SK-N-SH (cell line): Measurements from ENCODE around the gene LRMDA. TPM values are rescaled to one million over a fixed set of nuclear protein-coding genes. Genes with fewer than 3 reads are reported as not detected.

Source experiments
- CHD2 ChIP-seq: fragments of 150-350 bp; IDR thresholded peaks from 2 replicates; pipeline ENCODE4 v1.6.1; 2018; ENCODE audit warnings: low read length; ENCODE audit not compliant: partially characterized antibody
- EP300 ChIP-seq, 2 experiments: IDR thresholded peaks; 2 replicates each; pipeline versions ENCODE4 v1.4.0 to v1.6.1; 2012; ENCODE audit warnings: borderline replicate concordance in 1 of 2, low read depth in 1 of 2, low read length in 1 of 2
- EZH2phosphoT487 ChIP-seq: fragments of 200-600 bp; sonication (generic); IDR thresholded peaks from 2 replicates; pipeline ENCODE4 v1.6.1; 2017; ENCODE audit warnings: low read depth, mixed run types, mild to moderate bottlenecking, antibody characterized with exemption, moderate library complexity, borderline replicate concordance
- FOSL2 ChIP-seq: IDR thresholded peaks from 2 replicates; pipeline ENCODE4 v1.4.0; 2012; ENCODE audit warnings: low read depth, mild to moderate bottlenecking, moderate library complexity, borderline replicate concordance
- FOXM1 ChIP-seq: IDR thresholded peaks from 2 replicates; pipeline ENCODE4 v1.4.0; 2012; ENCODE audit warnings: low read depth, mild to moderate bottlenecking
- GATA2 ChIP-seq: sonication (generic); formaldehyde crosslinking; IDR thresholded peaks from 2 replicates; pipeline ENCODE4 v1.5.0; 2020; ENCODE audit warnings: mild to moderate bottlenecking, missing genetic modification reagents
- JUND ChIP-seq: IDR thresholded peaks from 2 replicates; pipeline ENCODE4 v1.4.0; 2012
- MAX ChIP-seq: IDR thresholded peaks from 2 replicates; pipeline ENCODE4 v1.4.0; 2012; ENCODE audit warnings: low read depth
- MEF2A ChIP-seq: IDR thresholded peaks from 2 replicates; pipeline ENCODE4 v1.4.0; 2012; ENCODE audit warnings: low read depth, borderline replicate concordance
- NFIC ChIP-seq: IDR thresholded peaks from 2 replicates; pipeline ENCODE4 v1.4.0; 2012; ENCODE audit warnings: borderline replicate concordance
- PBX3 ChIP-seq: IDR thresholded peaks from 2 replicates; pipeline ENCODE4; 2012
- POLR2AphosphoS5 ChIP-seq: IDR thresholded peaks from 2 replicates; pipeline ENCODE4 v1.6.1; 2012; ENCODE audit warnings: low read depth, low read length
- RCOR1 ChIP-seq: fragments of 150-350 bp; IDR thresholded peaks from 2 replicates; pipeline ENCODE4 v1.6.1; 2017; ENCODE audit warnings: antibody characterized with exemption, low read length
- RXRA ChIP-seq: IDR thresholded peaks from 2 replicates; pipeline ENCODE4 v1.4.0; 2012; ENCODE audit warnings: low read depth, mild to moderate bottlenecking, borderline replicate concordance
- SIN3A ChIP-seq: IDR thresholded peaks from 2 replicates; pipeline ENCODE4 v1.6.1; 2012; ENCODE audit warnings: low read depth, mild to moderate bottlenecking, low read length, moderate library complexity, borderline replicate concordance
- SMC3 ChIP-seq: IDR thresholded peaks from 2 replicates; pipeline ENCODE4 v1.6.1; 2012; ENCODE audit warnings: low read depth, low read length, improper control_type of control experiment
- TAF1 ChIP-seq: IDR thresholded peaks from 2 replicates; pipeline ENCODE4 v1.6.1; 2012; ENCODE audit warnings: low read depth, mild to moderate bottlenecking, low read length, moderate library complexity, borderline replicate concordance
- TEAD4 ChIP-seq: IDR thresholded peaks from 2 replicates; pipeline ENCODE4 v1.4.0; 2012; ENCODE audit warnings: mild to moderate bottlenecking, borderline replicate concordance; ENCODE audit not compliant: insufficient read depth
- USF1 ChIP-seq: IDR thresholded peaks from 2 replicates; pipeline ENCODE4 v1.4.0; 2012; ENCODE audit warnings: low read depth, borderline replicate concordance
- ZBTB33 ChIP-seq: IDR thresholded peaks from 2 replicates; pipeline ENCODE4 v1.4.0; 2012; ENCODE audit warnings: low read depth, borderline replicate concordance
- polyA plus RNA-seq, 3 experiments: library from polyadenylated mRNA; depleted of rRNA; stranded (reverse); fragments of >200 nt; gene quantifications; 2 replicates each; pipeline ENCODE4 v1.2.3, GENCODE V29; 2012
- TF ChIP-seq, protein P1 (sequence below): fragments of 150-350 bp; IDR thresholded peaks from 2 replicates; pipeline ENCODE4 v1.6.1; 2016; ENCODE audit warnings: mild to moderate bottlenecking, low read depth, low read length
- TF ChIP-seq, protein P2 (sequence below): fragments of 150-350 bp; IDR thresholded peaks from 2 replicates; pipeline ENCODE4 v1.6.1; 2017; ENCODE audit warnings: antibody characterized with exemption, low read length, low read depth, borderline replicate concordance

Gene LRMDA
- polyA plus RNA-seq, 1 of the 3 experiments (the other 2 are of a cell fraction): 0.95 TPM

GRCh38 chr10:76382381-76382851, 951.0 kb downstream of the LRMDA start (continued):
- TF ChIP-seq, protein P1, sequence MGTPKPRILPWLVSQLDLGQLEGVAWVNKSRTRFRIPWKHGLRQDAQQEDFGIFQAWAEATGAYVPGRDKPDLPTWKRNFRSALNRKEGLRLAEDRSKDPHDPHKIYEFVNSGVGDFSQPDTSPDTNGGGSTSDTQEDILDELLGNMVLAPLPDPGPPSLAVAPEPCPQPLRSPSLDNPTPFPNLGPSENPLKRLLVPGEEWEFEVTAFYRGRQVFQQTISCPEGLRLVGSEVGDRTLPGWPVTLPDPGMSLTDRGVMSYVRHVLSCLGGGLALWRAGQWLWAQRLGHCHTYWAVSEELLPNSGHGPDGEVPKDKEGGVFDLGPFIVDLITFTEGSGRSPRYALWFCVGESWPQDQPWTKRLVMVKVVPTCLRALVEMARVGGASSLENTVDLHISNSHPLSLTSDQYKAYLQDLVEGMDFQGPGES: no peak
- TF ChIP-seq PBX3 (peak; percentile 78), MAX (no peak), EP300 (IDR thresholded peaks at IDR 0.05; ENCODE audit: borderline replicate concordance in 1 of 2, low read depth in 1 of 2, low read length in 1 of 2) (peak in 1 of 2 experiments; percentile 65; a peak in 1 of 4 replicates), NFIC (peak; percentile 3; the same call in 1 of the 2 replicates), FOXM1 (no peak), TAF1 (no peak), USF1 (no peak), JUND (0 out of 2 replicates have a peak, but pooled peaks have one; percentile 16), RCOR1 (no peak), MEF2A (no peak), POLR2AphosphoS5 (no peak), GATA2 (CRISPR knock-in tag) (no peak), SMC3 (no peak), SIN3A (no peak), FOSL2 (peak; percentile 16; the same call in 1 of the 2 replicates), CHD2 (no peak), RXRA (no peak), ZBTB33 (no peak), TEAD4 (0 out of 2 replicates have a peak, but pooled peaks have one; percentile 29), EZH2phosphoT487 (no peak)
- TF ChIP-seq, protein P2, sequence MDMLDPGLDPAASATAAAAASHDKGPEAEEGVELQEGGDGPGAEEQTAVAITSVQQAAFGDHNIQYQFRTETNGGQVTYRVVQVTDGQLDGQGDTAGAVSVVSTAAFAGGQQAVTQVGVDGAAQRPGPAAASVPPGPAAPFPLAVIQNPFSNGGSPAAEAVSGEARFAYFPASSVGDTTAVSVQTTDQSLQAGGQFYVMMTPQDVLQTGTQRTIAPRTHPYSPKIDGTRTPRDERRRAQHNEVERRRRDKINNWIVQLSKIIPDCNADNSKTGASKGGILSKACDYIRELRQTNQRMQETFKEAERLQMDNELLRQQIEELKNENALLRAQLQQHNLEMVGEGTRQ: no peak
- TF ChIP-seq, all 33 proteins: peak for 7
